NK-92 treated with Interleukin-12 subunit alpha and Interleukin-12 subunit beta, amount 100 ng/mL, for 24 hours (cell line): ENCODE results near the gene FIBCD1.
"Not testable (repeated sequence)": the region's sequence is repeated elsewhere in the genome, so short reads cannot be mapped to it uniquely, and the experiment has no call there.

Experiments used
- DNase-seq: peaks from one replicate; lab custom pipeline; 2025; lab: John Stamatoyannopoulos, UW

Gene FIBCD1

DNA sequence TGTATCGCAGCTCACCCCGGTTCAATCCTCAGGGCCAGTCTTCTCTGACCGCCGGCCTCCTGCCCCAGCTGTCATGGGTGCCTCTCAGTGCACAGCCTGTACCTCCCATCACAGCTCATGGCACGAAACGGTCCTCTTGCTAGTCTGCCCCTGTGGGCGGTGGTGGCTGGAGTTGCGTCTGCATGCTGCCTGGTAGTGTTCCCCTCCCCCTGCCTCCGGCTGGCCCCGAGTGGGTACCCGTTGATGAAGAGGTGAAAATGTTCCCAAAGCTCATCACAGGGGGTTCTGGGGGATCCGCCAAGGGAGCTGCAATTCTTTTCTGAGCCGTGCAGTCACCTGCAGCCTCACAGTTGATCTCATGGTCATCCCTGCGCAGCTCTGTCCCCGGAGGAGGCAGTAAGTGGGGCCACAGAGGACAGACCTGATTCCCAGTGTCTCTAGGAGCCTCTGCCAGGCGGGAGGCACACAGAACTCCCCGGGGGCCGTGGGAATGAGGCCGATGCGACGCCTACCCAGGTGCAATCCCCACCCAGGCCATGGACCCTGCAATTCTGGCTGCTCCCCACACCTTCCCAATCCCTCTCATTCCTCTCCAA lies 34.7 kb upstream of the FIBCD1 start:
- no peak for DNase-seq

DNA sequence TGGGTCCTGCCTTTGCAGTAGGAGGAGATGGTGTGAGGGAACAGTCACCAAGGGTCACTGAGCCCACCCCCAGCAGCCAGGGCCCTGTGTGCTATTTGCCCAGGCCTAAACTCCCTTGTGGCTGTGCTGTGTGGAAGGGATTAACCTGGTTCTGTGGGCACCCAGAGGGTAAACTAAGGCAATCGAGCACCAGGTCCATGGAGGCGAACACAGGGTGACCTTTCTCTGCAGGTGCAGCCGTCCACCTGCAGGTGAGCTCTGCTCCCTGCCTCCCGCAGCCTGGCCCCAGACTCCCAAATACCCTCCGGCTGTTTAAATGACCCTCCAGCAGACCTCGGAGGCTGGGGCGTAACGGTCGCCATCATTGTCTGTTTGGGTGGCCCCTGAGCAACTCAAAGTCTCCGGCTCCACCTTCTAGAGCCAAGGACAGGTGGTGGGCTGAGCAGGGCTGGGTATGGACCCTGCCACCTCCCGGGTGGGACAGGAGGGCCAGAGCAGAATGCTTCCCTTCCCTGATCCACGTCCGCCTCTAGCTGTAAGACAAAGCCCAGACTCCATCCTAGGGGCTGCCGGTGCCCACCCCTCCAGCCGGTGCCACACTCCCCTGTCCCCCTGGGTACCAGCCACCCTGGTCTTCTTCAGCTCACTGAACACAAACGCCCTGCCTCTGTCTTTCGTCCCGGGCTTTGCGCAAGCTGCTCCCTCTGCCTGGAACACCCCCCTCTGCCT lies 34.1 kb upstream of the FIBCD1 start:
- no peak for DNase-seq

DNA sequence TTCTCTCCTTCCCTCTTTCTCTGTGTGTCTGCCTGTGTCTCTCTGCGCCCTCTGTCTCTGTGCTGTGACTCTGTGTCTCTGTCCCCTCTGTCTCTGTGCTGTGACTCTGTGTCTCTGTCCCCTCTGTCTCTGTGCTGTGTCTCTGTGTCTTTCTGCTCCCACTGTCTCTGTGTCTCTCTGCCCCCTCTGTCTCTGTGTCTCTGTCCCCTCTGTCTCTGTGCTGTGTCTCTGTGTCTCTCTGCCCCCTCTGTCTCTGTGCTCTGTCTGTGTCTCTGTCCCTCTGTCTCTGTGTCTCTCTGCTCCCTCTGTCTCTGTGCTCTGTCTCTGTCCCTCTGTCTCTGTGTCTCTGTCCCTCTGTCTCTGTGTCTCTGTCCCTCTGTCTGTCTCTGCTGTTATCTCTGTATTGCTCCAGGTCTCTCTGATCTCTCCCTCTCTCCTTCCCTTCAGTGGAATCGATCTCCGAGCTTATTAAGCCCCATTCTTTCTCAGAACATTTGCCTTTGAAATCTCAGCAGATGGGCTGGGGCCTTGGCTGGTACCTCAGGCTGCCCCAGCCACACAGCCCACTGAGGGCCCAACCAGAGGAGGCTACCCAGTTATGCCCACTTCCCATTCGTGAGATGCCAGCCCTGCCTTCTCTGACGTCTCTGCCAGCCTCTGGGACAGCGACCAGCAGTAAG lies 33.4 kb upstream of the FIBCD1 start:
- no peak for DNase-seq

DNA sequence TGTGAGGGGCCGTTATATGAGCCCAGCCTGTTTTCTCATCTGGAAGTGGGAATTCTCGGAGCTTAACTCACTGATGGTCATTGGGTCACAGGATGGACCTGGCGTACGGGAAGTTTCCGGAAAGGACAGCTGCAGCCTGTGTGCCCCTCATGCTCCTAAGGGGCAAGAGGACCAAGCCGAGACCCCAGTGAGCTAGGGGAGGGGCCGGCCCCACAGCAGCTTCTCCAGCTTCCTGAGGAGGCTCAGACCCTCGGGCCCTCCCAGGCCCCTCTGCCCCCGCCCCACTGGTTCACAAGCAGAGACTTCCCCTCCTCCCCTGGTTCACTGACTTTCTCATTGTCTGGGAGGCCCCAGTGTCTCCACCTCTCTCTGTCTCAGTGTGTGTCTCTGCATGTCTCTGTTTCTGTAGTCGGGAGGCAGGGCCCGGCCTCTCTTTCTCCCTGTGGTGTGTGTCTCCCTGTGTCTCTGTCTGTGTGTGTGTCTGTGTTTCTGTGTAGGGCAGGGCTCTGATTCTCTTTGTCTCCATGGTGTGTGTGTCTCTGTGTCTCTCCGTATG lies 32.3 kb upstream of the FIBCD1 start:
- DNase-seq: no peak

DNA sequence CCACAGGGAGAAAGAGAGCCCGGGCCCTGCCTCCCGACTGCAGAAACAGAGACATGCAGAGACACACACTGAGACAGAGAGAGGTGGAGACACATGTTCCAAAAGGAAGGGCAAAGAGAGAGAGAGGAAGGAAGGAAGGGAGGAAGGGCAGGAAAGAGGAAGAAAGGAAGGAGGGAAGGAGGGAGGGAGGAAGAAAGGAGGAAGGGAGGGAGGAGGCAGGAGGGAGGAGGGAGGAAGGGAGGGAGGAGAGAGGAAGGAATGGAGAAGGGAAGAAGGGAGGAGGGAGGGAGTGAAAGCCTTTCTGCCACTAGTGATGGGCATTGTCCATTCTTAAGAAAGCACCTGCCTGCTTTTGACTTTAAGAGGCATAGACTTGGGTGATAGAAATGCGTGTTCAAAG lies 31.8 kb upstream of the FIBCD1 start:
- DNase-seq: no peak

DNA sequence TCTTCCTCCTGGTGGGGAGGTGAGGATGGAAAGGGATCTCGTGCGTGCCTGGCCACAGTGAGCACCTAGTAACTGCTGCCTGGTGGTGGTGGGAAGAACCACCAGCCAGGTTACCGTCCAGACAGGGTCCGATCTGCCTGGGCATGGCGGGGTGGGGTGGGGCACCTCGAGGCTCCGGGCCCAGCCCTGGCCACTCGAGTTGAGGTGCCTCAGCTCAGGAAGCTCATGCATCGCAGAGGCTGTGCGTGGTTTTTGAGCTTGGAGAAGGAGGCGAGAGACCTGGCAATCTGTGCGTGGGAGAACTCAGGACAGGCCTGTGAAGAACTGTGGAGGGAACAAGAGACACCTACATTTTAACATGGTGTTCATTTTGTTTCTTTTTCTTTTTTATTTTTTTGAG lies 31.0 kb upstream of the FIBCD1 start:
- no peak for DNase-seq

DNA sequence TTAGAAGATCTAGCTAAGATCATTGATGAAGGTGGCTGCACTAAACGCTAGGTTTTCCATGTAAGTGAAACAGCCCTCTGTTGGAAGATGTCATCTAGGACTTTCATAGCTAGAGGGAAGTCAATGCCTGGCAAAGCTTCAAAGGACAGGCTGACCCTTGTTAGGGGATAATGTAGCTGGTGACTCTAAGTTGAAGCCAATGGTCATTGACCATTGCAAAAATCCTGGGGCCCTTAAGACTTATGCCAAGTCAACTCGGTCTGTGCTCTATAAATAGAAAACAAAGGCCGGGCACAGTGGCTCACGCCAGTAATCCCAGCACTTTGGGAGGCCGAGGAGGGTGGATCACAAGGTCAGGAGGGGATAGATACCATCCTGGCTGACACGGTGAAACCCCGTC lies 26.6 kb upstream of the FIBCD1 start:
- DNase-seq: no peak

DNA sequence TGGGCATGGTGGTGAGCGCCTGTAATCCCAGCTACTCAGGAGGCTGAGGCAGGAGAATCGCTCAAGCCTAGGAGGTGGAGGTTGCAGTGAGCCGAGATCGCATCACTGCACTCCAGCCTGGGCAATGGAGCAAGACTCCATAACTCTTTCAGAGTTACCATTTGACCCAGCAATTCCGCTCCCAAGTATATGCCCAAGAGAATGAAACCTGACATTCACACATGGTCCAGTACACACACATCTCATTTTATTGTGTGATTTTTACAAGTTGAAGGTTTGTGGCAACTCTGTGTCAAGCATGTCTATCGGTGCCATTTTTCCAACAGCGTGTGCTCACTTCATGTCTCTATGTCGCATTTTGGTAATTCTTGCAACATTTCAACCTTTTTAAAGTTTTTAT lies 24.9 kb upstream of the FIBCD1 start:
- DNase-seq: no peak

DNA sequence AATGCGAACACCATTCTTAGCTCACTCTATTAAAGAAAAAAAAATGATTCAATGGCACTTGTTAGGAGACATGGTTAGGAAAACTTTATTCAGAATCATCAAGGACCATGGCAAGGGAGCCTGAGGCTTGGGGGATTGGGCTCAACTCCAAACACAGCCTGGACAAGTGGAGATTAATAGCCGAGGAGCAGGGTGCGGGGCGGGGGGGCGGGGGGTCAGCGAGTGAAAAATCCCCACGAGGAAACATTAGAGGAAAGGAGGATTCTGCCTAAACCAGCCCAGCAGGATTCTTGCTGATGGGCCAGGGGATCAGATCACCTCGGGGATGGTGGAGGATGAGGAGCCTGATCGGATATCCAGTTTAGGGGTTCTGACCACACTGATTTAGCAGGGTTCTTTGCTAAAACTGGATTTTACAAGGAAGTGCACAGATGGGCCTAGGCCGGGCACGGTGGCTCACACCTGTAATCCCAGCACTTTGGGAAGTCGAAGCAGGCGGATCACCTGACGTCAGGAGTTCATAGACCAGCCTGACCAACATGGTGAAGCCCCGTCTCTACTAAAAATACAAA lies 24.4 kb upstream of the FIBCD1 start:
- DNase-seq: no peak

DNA sequence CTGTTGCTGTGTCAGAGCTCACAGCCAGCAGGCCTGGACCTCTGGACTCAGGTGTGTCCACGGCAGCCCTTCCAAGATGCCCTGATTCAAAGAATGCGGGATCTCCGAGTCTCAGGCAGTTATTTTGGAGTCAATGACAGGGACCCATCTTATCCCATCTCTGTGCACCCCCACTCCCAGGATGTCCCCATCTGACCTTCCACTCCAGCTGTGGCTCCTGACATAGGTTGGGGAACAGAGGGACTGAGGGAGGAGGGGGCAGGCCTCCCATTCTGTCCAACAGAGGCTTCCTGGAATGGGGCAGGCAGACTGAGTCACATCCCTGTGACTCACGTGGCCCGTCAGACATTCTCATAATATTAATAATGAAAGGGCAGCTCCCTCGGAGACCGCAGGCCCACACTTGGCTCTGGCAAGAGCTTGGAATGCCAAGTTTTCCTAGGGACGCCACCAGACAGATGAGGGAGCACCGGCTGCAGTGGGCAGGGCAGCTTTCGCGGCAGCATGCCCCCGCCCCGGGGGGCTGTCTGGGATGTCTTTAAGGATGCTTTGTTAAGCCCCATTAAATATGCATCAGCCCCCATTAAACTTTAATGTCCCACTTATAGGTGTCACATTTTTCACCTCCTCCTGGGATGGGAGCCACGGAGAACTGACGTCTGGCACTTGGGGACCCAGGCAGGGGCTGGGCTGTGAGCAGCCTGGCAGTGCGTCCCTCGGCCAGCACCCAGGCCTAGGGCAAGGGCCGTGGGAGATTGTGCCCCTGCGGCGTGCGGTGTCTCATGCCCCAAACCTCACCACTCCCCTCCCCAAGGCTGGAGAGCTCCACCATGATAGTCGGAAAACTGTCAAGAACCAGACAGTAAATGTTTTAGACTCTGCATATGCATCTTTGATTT lies 23.6 kb upstream of the FIBCD1 start:
- no peak for DNase-seq

DNA sequence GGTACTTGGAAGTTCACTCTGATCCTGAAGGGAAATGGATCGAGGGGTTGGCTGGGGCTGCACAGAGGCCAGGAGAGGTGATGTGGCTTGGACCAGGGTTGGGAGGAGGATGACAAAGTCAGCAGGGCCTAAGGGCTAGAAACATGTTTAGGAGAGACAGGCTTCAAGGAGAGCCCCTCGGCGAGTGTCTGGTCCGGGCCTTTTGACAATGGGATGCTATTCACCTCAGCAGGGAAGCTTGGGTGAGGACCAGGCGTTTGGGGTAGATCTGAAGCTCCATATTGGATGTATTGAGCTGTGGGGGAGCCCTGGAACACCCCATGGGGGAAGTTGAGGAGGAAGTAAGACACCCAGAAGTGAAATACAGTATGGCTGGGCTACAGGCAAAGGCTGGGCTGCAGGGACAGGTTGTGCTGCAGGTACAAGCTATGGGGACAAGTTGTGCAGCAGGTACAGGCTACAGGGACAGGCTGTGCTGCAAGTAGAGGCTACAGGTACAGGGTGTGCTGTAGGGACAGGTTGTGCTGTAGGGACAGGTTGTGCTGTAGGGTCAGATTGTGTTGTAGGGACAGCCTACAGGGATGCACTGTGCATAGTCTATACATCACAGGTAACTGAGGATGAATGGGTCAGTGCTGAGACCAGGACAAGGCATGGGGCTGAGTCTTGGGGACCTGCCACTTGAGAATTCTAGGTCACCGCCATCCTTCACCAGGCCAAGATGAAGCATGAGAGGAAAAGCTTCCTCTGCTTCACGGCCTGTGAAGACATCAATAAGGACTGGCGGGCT lies 22.7 kb upstream of the FIBCD1 start:
- DNase-seq: no peak

DNA sequence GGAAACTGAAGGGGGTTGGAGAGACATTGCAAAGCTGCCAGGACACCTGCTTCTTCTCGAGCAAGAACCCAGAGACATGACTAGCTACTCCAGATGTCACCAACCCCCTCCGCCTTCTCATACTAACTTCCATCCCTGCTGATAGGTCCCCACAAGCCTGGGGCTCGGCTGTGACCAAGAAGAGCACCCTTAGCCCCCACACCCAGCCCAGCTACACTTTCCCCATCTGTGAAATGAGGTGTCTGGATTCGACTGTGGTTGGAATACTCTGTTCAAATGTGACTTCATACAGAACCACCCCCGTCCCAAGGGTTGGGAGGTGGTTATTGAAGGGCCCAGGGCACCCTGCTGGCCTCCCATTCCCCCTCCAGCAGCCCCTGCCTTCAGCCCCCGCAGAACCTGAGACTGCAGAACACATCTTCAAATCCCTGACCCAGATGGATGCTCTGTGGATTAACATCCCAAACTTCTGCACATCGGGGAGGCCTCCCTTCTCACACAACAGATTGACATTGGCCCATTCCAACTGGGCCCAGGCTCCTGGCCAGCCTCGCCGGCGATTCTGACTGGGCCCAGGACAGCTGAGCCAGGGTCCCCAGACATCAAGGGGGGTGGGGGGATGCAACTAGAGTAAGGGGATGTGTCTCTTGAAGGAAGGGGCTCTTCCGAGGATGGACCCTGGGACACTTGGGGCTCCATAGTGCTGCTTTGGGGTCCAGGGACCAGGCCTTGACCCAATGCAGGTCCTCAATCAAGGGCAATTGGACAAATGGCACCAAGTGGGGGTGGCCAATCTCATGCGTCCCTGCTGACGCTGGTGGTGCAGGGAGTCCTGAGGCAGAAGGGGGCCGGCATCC lies 21.7 kb upstream of the FIBCD1 start:
- DNase-seq: no peak

DNA sequence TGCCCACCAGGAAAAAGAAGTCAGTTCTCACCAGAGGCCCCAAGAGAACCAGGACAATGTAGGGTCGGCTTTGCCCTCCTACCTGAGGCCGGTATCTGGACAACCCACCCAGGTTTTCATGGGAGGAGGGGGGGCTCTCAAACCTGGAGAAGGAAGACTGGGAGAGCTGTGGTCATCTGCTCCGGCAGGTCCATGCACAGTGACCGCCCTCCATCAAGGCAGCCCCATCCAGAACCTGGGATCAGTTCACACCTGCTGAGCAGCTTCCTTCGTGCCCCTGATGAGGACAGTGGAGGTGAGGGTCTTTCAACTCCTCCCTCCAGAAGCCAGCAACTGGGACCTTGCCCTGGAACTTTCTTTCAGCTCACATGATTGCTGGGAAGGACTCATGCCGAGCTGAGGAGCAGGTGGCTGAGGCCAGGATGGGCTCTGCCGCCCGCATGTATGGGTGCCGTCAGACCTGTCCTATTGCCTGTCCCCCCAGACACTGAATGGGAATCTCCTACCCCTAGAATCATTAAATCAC lies 20.8 kb upstream of the FIBCD1 start:
- DNase-seq: no peak

DNA sequence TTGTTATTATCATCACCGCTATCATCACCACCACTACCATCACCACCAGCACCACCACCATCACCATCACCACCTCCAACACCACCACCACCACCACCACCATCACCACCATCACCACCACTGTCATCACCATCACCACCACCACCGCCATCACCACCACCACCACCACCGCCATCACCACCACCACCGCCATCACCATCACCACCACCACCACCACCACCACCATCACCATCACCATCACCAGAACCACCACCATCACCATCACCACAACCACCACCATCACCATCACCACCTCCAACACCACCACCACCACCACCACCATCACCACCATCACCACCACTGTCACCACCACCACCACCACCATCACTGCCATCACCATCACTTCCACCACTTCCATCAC lies 19.5 kb upstream of the FIBCD1 start:
- not testable (repeated sequence) for DNase-seq

DNA sequence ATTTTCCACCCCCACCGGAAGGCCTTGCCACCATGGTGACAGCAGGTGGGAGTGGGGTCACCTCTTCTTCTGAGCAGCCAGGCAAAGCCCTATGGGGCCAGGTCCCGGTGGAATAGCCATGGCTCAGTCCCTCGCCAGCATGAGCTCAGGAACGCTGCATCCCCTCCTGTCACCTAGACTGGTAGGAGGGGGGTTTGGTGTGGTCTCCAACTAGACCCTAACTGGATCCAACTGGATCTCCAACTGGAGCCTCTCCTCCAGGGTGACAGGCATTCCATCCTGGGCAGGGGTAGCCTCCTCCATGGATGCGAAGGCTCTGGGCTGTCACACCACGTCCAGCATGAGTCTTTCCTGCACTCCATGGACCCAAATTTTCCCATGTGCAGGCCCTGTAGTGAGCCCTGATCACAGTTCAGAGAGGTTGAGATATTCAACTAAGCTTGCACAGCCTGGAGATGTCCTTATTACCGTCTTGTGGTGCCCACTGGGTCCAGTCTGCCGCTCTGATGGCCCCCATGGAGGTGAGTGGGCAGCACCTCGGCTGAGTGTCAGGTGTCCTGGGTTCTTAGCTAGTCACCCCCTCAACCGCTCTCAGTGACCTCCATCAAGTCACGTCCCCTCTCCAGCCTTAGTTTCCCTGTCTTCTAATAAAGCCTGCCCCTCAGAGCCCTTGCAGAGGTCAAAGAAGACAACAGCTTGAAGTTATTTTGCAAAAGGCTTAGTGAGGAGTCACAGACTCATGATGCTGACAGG lies 18.6 kb upstream of the FIBCD1 start:
- DNase-seq: no peak

DNA sequence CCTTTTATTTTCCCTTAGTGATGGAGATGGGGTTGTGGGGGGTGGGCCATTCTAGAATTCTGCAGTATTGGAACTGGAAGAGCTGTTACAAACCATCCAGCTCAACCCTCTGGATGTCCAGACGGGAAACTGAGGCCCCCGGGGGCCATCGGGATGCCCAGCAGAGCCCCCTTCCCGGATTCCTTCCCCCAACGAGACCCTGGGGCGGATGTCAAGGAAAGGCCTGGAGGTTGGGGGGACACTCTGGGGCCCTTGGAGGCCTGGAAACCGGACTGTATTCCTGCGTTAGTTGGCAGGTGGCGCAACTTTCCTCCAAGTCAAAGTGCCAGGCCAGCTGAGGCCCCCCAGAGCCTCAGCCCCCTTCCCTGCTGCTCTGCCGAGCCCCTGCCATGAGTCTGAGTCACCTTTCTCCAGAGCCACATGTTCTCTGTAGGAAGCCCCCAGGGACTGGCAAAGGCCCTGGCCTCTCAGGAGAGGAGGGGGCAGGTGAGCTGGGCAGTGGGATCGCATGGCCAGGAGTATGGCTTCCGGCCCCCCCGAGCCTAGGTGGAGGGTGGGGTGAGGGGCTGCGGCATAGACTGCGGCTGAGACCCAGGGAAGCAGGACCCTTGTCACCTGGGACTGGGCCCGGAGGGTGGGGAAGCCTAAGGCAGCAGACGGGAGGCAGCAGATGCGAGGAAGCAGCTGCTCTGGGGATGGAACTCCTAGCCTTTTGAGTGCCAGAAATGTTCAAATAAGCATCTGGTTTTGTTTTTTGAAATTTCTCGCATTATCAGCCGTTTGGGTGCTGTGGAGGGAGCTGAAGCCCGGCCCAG lies 17.8 kb upstream of the FIBCD1 start:
- no peak for DNase-seq

DNA sequence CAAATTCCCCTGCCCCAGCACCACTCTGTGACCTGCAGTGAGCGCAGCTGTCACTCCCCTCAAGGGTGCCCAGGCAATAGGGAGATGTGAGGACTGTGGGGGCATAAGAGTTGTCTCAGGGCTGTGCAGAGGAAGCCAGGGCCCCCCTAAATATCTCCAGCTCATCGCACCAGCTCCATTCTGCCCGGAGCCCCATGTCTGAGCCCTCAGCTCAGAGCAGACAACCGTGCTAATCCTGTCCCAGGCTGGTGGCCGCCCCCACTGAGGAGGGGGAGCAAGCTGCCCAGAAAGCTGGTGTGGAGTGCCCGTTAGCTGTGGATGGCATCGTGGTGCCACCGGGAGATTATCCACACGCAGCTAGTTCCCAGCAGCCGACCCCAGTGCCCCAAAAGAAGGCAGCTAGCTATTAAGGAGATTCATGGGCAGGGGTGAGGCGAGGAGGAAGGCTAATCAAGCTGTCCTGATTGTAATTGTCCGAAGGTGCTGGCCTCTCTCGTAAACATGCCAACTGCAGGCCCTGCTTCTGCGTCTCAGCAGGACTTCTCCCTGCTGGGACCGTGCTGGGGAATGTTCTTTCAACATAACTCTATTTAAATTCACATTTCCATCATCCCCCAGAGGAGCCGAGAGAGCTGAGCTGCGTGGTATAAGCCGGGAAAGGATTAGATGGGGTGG lies 17.0 kb upstream of the FIBCD1 start:
- DNase-seq: no peak

DNA sequence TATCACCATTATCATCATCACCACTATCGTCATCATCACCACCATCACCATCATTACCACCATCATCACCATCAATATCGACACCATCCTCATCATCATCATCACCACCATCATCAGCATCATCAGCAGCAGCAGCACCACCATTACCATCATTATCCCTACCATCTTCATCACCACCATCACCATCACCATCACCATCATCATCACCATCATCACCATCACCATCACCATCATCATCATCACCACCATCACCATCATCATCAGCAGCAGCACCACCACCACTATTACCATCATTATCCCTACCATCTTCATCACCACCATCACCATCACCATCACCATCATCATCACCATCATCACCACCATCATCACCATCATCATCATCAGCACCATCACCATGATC lies 15.9 kb upstream of the FIBCD1 start:
- not testable (repeated sequence) for DNase-seq
